ENCODE results near the gene SGCA. TPM values are rescaled to one million over a fixed set of nuclear protein-coding genes. Genes with fewer than 3 reads are reported as not detected.

The SGCA gene
- total and polyA plus RNA-seq, 2 of the 13 experiments (the other 11 are each of a cell fraction or from before 2014, with no cell fraction given), result not detected

DNA sequence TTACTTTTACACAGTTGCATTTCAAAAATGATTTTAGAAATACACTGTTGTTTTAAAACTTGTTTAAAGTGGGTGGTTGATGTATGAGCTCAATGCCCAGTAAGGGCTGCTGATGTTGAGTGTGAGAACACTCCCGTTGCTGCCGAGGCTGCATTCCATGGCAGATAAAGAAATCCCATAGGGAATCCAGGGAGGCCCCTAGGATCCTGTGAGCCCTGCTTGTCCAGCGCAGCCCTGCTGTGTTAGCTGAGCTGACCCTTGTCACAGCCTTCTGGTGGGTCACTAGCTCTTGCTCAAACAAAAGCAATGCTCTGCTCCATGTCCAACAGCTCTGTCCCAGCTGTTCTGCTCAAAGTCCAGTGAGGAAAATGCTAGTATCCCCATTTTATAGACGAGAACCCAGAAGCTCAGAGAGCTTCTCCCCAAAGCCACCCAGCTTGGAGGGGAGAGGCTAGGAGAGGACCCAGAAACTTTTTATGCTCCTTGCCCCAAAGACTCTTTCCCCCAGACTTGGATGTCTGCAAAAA is 54.2 kb downstream of the SGCA start (continued):
- TF ChIP-seq, protein P1, sequence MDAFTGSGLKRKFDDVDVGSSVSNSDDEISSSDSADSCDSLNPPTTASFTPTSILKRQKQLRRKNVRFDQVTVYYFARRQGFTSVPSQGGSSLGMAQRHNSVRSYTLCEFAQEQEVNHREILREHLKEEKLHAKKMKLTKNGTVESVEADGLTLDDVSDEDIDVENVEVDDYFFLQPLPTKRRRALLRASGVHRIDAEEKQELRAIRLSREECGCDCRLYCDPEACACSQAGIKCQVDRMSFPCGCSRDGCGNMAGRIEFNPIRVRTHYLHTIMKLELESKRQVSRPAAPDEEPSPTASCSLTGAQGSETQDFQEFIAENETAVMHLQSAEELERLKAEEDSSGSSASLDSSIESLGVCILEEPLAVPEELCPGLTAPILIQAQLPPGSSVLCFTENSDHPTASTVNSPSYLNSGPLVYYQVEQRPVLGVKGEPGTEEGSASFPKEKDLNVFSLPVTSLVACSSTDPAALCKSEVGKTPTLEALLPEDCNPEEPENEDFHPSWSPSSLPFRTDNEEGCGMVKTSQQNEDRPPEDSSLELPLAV (CRISPR knock-in tag; conservative IDR thresholded peaks at IDR 0.05; ENCODE audit: low read depth), result no peak
- TF ChIP-seq, protein P2, sequence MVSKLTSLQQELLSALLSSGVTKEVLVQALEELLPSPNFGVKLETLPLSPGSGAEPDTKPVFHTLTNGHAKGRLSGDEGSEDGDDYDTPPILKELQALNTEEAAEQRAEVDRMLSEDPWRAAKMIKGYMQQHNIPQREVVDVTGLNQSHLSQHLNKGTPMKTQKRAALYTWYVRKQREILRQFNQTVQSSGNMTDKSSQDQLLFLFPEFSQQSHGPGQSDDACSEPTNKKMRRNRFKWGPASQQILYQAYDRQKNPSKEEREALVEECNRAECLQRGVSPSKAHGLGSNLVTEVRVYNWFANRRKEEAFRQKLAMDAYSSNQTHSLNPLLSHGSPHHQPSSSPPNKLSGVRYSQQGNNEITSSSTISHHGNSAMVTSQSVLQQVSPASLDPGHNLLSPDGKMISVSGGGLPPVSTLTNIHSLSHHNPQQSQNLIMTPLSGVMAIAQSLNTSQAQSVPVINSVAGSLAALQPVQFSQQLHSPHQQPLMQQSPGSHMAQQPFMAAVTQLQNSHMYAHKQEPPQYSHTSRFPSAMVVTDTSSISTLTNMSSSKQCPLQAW (CRISPR knock-in tag; IDR thresholded peaks at IDR 0.05), result no peak
- TF ChIP-seq NR1H2 (CRISPR knock-in tag; IDR thresholded peaks at IDR 0.05; ENCODE audit: borderline replicate concordance, low read depth) (no peak), RXRA (CRISPR knock-in tag; IDR thresholded peaks at IDR 0.05) (0 out of 2 replicates have a peak, but pooled peaks have one; percentile 48), ZNF570 (CRISPR knock-in tag; IDR thresholded peaks at IDR 0.05; ENCODE audit: borderline replicate concordance) (no peak), NCOA1 (CRISPR knock-in tag; IDR thresholded peaks at IDR 0.05) (no peak), ATF1 (CRISPR knock-in tag; IDR thresholded peaks at IDR 0.05) (no peak), RARG (CRISPR knock-in tag; IDR thresholded peaks at IDR 0.05; ENCODE audit: low read depth) (no peak), ZNF24 (IDR thresholded peaks at IDR 0.05) (no peak), RFXANK (CRISPR knock-in tag; IDR thresholded peaks at IDR 0.05) (no peak), TCF12 (IDR thresholded peaks at IDR 0.05) (no peak), TCF12 (CRISPR knock-in tag; IDR thresholded peaks at IDR 0.05) (no peak), ZNF780A (CRISPR knock-in tag; IDR thresholded peaks at IDR 0.05) (no peak), ZNF790 (CRISPR knock-in tag; IDR thresholded peaks at IDR 0.05; ENCODE audit: borderline replicate concordance) (no peak), JUNB (CRISPR knock-in tag; IDR thresholded peaks at IDR 0.05; ENCODE audit: borderline replicate concordance) (no peak), HNF4A (CRISPR knock-in tag; IDR thresholded peaks at IDR 0.05) (peak; percentile 95), NCOA5 (CRISPR knock-in tag; IDR thresholded peaks at IDR 0.05) (no peak), ZNF383 (CRISPR knock-in tag; IDR thresholded peaks at IDR 0.05; ENCODE audit: borderline replicate concordance) (no peak)
- TF ChIP-seq, protein P3, sequence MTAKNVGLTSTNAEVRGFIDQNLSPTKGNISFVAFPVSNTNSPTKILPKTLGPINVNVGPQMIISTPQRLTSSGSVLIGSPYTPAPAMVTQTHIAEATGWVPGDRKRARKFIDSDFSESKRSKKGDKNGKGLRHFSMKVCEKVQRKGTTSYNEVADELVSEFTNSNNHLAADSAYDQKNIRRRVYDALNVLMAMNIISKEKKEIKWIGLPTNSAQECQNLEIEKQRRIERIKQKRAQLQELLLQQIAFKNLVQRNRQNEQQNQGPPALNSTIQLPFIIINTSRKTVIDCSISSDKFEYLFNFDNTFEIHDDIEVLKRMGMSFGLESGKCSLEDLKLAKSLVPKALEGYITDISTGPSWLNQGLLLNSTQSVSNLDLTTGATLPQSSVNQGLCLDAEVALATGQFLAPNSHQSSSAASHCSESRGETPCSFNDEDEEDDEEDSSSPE (CRISPR knock-in tag; IDR thresholded peaks at IDR 0.05), result no peak
- TF ChIP-seq, protein P4, sequence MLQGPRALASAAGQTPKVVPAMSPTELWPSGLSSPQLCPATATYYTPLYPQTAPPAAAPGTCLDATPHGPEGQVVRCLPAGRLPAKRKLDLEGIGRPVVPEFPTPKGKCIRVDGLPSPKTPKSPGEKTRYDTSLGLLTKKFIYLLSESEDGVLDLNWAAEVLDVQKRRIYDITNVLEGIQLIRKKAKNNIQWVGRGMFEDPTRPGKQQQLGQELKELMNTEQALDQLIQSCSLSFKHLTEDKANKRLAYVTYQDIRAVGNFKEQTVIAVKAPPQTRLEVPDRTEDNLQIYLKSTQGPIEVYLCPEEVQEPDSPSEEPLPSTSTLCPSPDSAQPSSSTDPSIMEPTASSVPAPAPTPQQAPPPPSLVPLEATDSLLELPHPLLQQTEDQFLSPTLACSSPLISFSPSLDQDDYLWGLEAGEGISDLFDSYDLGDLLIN (CRISPR knock-in tag; IDR thresholded peaks at IDR 0.05; ENCODE audit: borderline replicate concordance), result no peak
- TF ChIP-seq, protein P5, sequence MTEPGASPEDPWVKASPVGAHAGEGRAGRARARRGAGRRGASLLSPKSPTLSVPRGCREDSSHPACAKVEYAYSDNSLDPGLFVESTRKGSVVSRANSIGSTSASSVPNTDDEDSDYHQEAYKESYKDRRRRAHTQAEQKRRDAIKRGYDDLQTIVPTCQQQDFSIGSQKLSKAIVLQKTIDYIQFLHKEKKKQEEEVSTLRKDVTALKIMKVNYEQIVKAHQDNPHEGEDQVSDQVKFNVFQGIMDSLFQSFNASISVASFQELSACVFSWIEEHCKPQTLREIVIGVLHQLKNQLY (CRISPR knock-in tag; IDR thresholded peaks at IDR 0.05), result no peak
- TF ChIP-seq, protein P6, sequence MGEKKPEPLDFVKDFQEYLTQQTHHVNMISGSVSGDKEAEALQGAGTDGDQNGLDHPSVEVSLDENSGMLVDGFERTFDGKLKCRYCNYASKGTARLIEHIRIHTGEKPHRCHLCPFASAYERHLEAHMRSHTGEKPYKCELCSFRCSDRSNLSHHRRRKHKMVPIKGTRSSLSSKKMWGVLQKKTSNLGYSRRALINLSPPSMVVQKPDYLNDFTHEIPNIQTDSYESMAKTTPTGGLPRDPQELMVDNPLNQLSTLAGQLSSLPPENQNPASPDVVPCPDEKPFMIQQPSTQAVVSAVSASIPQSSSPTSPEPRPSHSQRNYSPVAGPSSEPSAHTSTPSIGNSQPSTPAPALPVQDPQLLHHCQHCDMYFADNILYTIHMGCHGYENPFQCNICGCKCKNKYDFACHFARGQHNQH (CRISPR knock-in tag; IDR thresholded peaks at IDR 0.05), result peak; percentile 46; the same call in 1 of the 2 replicates
- TF ChIP-seq, protein P7, sequence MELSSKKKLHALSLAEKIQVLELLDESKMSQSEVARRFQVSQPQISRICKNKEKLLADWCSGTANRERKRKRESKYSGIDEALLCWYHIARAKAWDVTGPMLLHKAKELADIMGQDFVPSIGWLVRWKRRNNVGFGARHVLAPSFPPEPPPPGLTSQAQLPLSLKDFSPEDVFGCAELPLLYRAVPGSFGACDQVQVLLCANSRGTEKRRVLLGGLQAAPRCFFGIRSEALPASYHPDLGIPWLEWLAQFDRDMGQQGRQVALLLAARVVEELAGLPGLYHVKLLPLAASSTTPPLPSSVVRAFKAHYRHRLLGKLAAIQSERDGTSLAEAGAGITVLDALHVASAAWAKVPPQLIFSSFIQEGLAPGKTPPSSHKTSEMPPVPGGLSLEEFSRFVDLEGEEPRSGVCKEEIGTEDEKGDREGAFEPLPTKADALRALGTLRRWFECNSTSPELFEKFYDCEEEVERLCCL (CRISPR knock-in tag; IDR thresholded peaks at IDR 0.05; ENCODE audit: borderline replicate concordance), result no peak
